NCI-H2029 treated with DMSO at 0.1 percent for 48 hours (cell line): Measurements from ENCODE around the gene RIPPLY1.
"Not testable (repeated sequence)": the region's sequence is repeated elsewhere in the genome, so short reads cannot be mapped to it uniquely, and the experiment has no call there.

ENCODE experiments used
- DNase-seq: peaks from one replicate; lab custom pipeline; 2025; lab: John Stamatoyannopoulos, UW

RIPPLY1 gene

GRCh38 chrX:106912864-106913263 lies 9.7 kb upstream of the RIPPLY1 start:
- DNase-seq: no peak

GRCh38 chrX:106906361-106906760 lies 3.2 kb upstream of the RIPPLY1 start:
- no peak for DNase-seq

GRCh38 chrX:106905064-106905708 lies 2.0 kb upstream of the RIPPLY1 start:
- DNase-seq: no peak

- no peak for DNase-seq
These were observed 851 bp upstream of the RIPPLY1 start for GRCh38 chrX:106903856-106904528.

GRCh38 chrX:106902684-106903083 lies 457 bp downstream of the RIPPLY1 start:
- DNase-seq: no peak

GRCh38 chrX:106901781-106902219 lies 1.3 kb downstream of the RIPPLY1 start:
- DNase-seq: no peak

- no peak for DNase-seq
These were observed 1.8 kb downstream of the RIPPLY1 start for GRCh38 chrX:106901341-106901740.

- DNase-seq: no peak
These were observed 3.3 kb downstream of the RIPPLY1 start for GRCh38 chrX:106899841-106900240.

- DNase-seq: no peak
These were observed 3.9 kb downstream of the RIPPLY1 start for GRCh38 chrX:106899276-106899675.

- peak; percentile 3 for DNase-seq
These were observed 4.7 kb downstream of the RIPPLY1 start for GRCh38 chrX:106898462-106898861.

GRCh38 chrX:106897259-106897658 lies 5.9 kb downstream of the RIPPLY1 start:
- no peak for DNase-seq

- no peak for DNase-seq
These were observed 8.1 kb downstream of the RIPPLY1 start for GRCh38 chrX:106894978-106895452.

- no peak for DNase-seq
These were observed 8.7 kb downstream of the RIPPLY1 start for GRCh38 chrX:106894392-106894909.

- no peak for DNase-seq
These were observed 11.2 kb downstream of the RIPPLY1 start for GRCh38 chrX:106891762-106892460.

- DNase-seq: no peak
These were observed 13.7 kb downstream of the RIPPLY1 start for GRCh38 chrX:106889468-106889867.

GRCh38 chrX:106875151-106875550 lies 28.0 kb downstream of the RIPPLY1 start:
- no peak for DNase-seq

- DNase-seq: no peak
These were observed 29.1 kb downstream of the RIPPLY1 start for GRCh38 chrX:106874075-106874474.

GRCh38 chrX:106872796-106873195 lies 30.3 kb downstream of the RIPPLY1 start:
- not testable (repeated sequence) for DNase-seq

- DNase-seq: no peak
These were observed 39.4 kb downstream of the RIPPLY1 start for GRCh38 chrX:106863697-106864096.

GRCh38 chrX:106862972-106863688 lies 40.0 kb downstream of the RIPPLY1 start:
- DNase-seq: no peak
